ENCODE results near the gene PTPRK. TPM values are rescaled to one million over a fixed set of nuclear protein-coding genes. Genes with fewer than 3 reads are reported as not detected.
A peak's percentile ranks its signal among the peaks of the same experiment; 100 is the strongest.

Gene PTPRK
- total RNA-seq, 1 experiment from 2014 or later = 89.3 TPM

DNA sequence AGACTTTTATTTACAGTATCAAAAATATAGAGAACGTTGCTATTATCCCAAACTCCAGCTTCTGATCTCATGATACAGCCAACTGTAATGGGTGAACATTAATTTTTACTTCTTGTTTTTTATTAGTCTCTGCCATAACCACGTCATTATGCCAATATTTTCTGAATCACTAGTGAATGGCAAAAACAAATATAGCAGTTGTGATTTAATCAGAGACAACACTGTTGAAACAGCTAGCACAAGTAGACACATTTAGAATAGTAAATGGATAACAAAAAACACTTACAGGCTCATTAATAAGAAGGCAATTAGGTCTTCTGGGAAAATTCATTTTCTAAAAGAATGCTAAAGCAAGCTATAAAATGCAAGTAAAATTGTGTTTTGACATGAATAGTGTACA, 8.1 kb downstream of the PTPRK start:
- TF ChIP-seq, protein P1, sequence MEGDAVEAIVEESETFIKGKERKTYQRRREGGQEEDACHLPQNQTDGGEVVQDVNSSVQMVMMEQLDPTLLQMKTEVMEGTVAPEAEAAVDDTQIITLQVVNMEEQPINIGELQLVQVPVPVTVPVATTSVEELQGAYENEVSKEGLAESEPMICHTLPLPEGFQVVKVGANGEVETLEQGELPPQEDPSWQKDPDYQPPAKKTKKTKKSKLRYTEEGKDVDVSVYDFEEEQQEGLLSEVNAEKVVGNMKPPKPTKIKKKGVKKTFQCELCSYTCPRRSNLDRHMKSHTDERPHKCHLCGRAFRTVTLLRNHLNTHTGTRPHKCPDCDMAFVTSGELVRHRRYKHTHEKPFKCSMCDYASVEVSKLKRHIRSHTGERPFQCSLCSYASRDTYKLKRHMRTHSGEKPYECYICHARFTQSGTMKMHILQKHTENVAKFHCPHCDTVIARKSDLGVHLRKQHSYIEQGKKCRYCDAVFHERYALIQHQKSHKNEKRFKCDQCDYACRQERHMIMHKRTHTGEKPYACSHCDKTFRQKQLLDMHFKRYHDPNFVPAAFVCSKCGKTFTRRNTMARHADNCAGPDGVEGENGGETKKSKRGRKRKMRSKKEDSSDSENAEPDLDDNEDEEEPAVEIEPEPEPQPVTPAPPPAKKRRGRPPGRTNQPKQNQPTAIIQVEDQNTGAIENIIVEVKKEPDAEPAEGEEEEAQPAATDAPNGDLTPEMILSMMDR (conservative IDR thresholded peaks at IDR 0.05) = no peak
- no peak for TF ChIP-seq EZH2 (IDR thresholded peaks at IDR 0.05; ENCODE audit: low read depth)
- Histone ChIP-seq H3K4me3 (no peak overlapping the region), H3K79me2 (ENCODE audit: low read depth) (peaks cover 96% of the 10 kb centered on the region), H3F3A (ENCODE audit: insufficient read depth, low read depth) (peaks cover 17% of the 10 kb centered on the region), H3K27ac (no peak overlapping the region), H3K9me2 (ENCODE audit: insufficient read depth) (no peaks in the 10 kb centered on the region), H4K20me1 (ENCODE audit: insufficient read depth) (peaks cover 4% of the 10 kb centered on the region; the same call in 1 of the 2 replicates), H3K36me3 (ENCODE audit: low read depth) (peaks cover 18% of the 10 kb centered on the region), H3K4me1 (replicated peaks; ENCODE audit: insufficient read depth) (peaks cover 73% of the 10 kb centered on the region), H3K9me3 (ENCODE audit: insufficient read depth, low read depth) (peaks cover 15% of the 10 kb centered on the region), H3K27me3 (ENCODE audit: insufficient read depth, low read depth) (no peaks in the 10 kb centered on the region), H3K4me2 (no peak overlapping the region), H2AFZ (no peak overlapping the region)
- POLR2A ChIA-PET (ENCODE audit: unreplicated experiment) = interaction anchor here (0.6 kb wide), 1 partner anchor 144 kb away, joined by 4 read pairs; no protein-coding TSS in a partner anchor
- no TSS peak for BruUV-seq (replicated peaks)
- intact Hi-C loops (cut with micrococcal nuclease; ENCODE audit: unreplicated experiment) = no loop called here
- CTCF ChIA-PET = no interaction called here
- DNase-seq = no peak

DNA sequence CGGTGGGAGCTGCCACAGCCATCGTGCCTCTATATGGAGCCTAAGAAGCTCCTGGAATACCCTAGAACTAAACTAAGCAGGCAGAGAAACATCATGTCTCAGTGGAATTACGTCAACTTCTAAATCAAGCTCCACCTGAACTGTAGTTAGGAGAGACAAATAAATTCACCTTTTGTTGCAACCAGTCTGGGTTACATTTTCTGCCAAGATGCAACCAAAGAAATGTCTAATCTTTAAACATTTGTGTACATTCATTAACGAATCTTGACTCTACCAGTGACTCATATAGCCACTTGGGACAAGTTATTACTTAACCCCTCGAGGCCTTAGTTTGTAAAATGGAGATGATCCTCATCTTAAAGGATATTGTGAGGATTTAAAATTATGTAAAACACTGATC, 8.9 kb downstream of the PTPRK start:
- ChIA-PET CTCF (no interaction called here), POLR2A (ENCODE audit: unreplicated experiment) (interaction anchor here (0.7 to 0.8 kb wide), 2 partner anchors 10 to 58 kb away, joined by 3 to 6 read pairs; no protein-coding TSS in a partner anchor)
- Histone ChIP-seq H3K27ac (peak overlapping the region; percentile 28), H3K9me3 (ENCODE audit: insufficient read depth, low read depth) (peaks cover 15% of the 10 kb centered on the region), H3K4me1 (replicated peaks; ENCODE audit: insufficient read depth) (peaks cover 65% of the 10 kb centered on the region), H4K20me1 (ENCODE audit: insufficient read depth) (no peaks in the 10 kb centered on the region), H2AFZ (no peak overlapping the region), H3K4me2 (peak overlapping the region; percentile 16), H3K9me2 (ENCODE audit: insufficient read depth) (no peaks in the 10 kb centered on the region), H3K27me3 (ENCODE audit: insufficient read depth, low read depth) (no peaks in the 10 kb centered on the region), H3K36me3 (ENCODE audit: low read depth) (peaks cover 18% of the 10 kb centered on the region), H3K79me2 (ENCODE audit: low read depth) (peaks cover 96% of the 10 kb centered on the region), H3F3A (ENCODE audit: insufficient read depth, low read depth) (peaks cover 17% of the 10 kb centered on the region), H3K4me3 (no peak overlapping the region)
- BruUV-seq (replicated peaks) = no TSS peak
- intact Hi-C loops (cut with micrococcal nuclease; ENCODE audit: unreplicated experiment) = no loop called here
- peak in 1 of 2 experiments; percentile 71 for DNase-seq
- TF ChIP-seq EZH2 (IDR thresholded peaks at IDR 0.05; ENCODE audit: low read depth) = no peak
- TF ChIP-seq, protein P1 (conservative IDR thresholded peaks at IDR 0.05) = no peak

DNA sequence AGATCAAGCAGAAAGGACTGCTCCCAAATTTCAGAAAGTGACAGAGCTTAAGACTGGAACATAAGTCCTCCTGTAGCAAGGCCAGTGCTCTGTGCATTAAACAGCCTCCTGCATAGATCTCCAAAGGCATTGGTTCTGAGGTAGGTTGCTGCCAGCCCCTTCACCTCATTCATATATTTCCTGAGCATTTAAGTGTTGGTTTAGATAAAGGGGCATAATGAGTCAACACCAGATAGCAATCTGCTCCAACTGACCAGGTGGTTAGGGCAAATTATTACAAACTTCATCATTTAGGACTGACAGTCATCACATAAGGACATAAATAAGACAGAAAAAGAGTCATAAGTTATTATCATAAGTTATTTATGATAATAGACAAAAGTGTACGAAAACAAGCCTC, 10.7 kb downstream of the PTPRK start:
- Histone ChIP-seq H4K20me1 (ENCODE audit: insufficient read depth) (no peaks in the 10 kb centered on the region), H3K9me2 (ENCODE audit: insufficient read depth) (no peaks in the 10 kb centered on the region), H3K4me1 (replicated peaks; ENCODE audit: insufficient read depth) (peaks cover 47% of the 10 kb centered on the region), H3K27ac (peak overlapping the region; percentile 8; the same call in 1 of the 2 replicates), H3K27me3 (ENCODE audit: insufficient read depth, low read depth) (no peaks in the 10 kb centered on the region), H3K4me3 (no peak overlapping the region), H3K36me3 (ENCODE audit: low read depth) (peaks cover 18% of the 10 kb centered on the region), H2AFZ (no peak overlapping the region), H3K79me2 (ENCODE audit: low read depth) (peaks cover 95% of the 10 kb centered on the region), H3K9me3 (ENCODE audit: insufficient read depth, low read depth) (peaks cover 15% of the 10 kb centered on the region), H3K4me2 (peak overlapping the region; percentile 9; the same call in 1 of the 2 replicates), H3F3A (ENCODE audit: insufficient read depth, low read depth) (peaks cover 17% of the 10 kb centered on the region)
- no peak for TF ChIP-seq EZH2 (IDR thresholded peaks at IDR 0.05; ENCODE audit: low read depth)
- TF ChIP-seq, protein P1 (conservative IDR thresholded peaks at IDR 0.05) = no peak
- POLR2A ChIA-PET (ENCODE audit: unreplicated experiment) = no interaction called here
- BruUV-seq (replicated peaks) = no TSS peak
- DNase-seq = no peak
- intact Hi-C loops (cut with micrococcal nuclease; ENCODE audit: unreplicated experiment) = no loop called here
- CTCF ChIA-PET = no interaction called here
